SU-DHL-6 (cell line): Measurements from ENCODE around the gene TMEM120B.
A peak's percentile ranks its signal among the peaks of the same experiment; 100 is the strongest.

Experiments
- H2AFZ ChIP-seq: fragments of 200-600 bp; sonication (generic); 2 replicates; pipeline ENCODE4 v1.6.1; 2014; ENCODE audit warnings: low read depth, mild to moderate bottlenecking, moderate library complexity, mixed read lengths, antibody characterized with exemption, low read length; ENCODE audit not compliant: severe bottlenecking
- H3F3A ChIP-seq: fragments of 200-600 bp; shearing (Covaris generic); 2 replicates; pipeline ENCODE4 v1.6.0; 2016; ENCODE audit warnings: antibody characterized with exemption, mild to moderate bottlenecking; ENCODE audit not compliant: insufficient read depth
- H3K27ac ChIP-seq: fragments of 200-600 bp; sonication (generic); 2 replicates; pipeline ENCODE4 v1.5.1; 2016; ENCODE audit warnings: low read depth, mild to moderate bottlenecking, low read length, moderate library complexity, mixed read lengths
- H3K27me3 ChIP-seq: fragments of 200-600 bp; sonication (generic), shearing (Covaris generic); 2 replicates; pipeline ENCODE4 v1.6.0; 2014; ENCODE audit warnings: mild to moderate bottlenecking, low read length
- H3K36me3 ChIP-seq: fragments of 200-600 bp; sonication (generic); 2 replicates; pipeline ENCODE4 v1.6.1; 2014; ENCODE audit warnings: mild to moderate bottlenecking, low read length, mixed read lengths
- H3K4me2 ChIP-seq: fragments of 300-600, 200-600 bp; shearing (Covaris generic), sonication (generic); 2 replicates; pipeline ENCODE4 v1.6.0; 2014; ENCODE audit warnings: low read length, low read depth, mild to moderate bottlenecking; ENCODE audit not compliant: poor library complexity, severe bottlenecking
- H3K4me3 ChIP-seq: fragments of 200-600 bp; sonication (generic); 2 replicates; pipeline ENCODE4 v1.5.1; 2014; ENCODE audit warnings: antibody characterized with exemption, low read length, mild to moderate bottlenecking, mixed read lengths; ENCODE audit not compliant: insufficient read depth, poor library complexity, severe bottlenecking
- H3K79me2 ChIP-seq: fragments of 200-600 bp; sonication (generic); 2 replicates; pipeline ENCODE4 v1.6.1; 2014; ENCODE audit warnings: mild to moderate bottlenecking, low read length, moderate library complexity; ENCODE audit not compliant: insufficient read depth
- H3K9ac ChIP-seq: fragments of 200-600 bp; sonication (generic); 2 replicates; pipeline ENCODE4 v1.7.0; 2014; ENCODE audit warnings: mild to moderate bottlenecking, low read length
- H3K9me2 ChIP-seq: fragments of 200-600 bp; sonication (generic); replicated peaks from 2 replicates; pipeline ENCODE4 v1.6.1; 2014; ENCODE audit warnings: low read length; ENCODE audit not compliant: insufficient read depth
- H3K9me3 ChIP-seq: fragments of 200-600 bp; sonication (generic); 2 replicates; pipeline ENCODE4 v1.6.1; 2014; ENCODE audit warnings: low read length, mixed read lengths; ENCODE audit not compliant: insufficient read depth
- H4K20me1 ChIP-seq: fragments of 200-600 bp; sonication (generic); 2 replicates; pipeline ENCODE4 v1.6.1; 2014; ENCODE audit warnings: low read depth, mild to moderate bottlenecking, antibody characterized with exemption, low read length, moderate library complexity, mixed read lengths
- CTCF ChIP-seq: fragments of 200-600 bp; sonication (generic); IDR thresholded peaks from one replicate; pipeline ENCODE4 v1.5.1; 2017; ENCODE audit warnings: antibody characterized with exemption, mild to moderate bottlenecking, low read length, moderate library complexity; ENCODE audit not compliant: insufficient read depth, poor library complexity, severe bottlenecking
- EZH2phosphoT487 ChIP-seq: fragments of 200-600 bp; sonication (generic), shearing (Covaris generic); conservative IDR thresholded peaks from 2 replicates; pipeline ENCODE4 v1.6.1; 2018; ENCODE audit warnings: mild to moderate bottlenecking, antibody characterized with exemption, low read length, moderate library complexity, mixed read lengths

The TMEM120B gene

DNA sequence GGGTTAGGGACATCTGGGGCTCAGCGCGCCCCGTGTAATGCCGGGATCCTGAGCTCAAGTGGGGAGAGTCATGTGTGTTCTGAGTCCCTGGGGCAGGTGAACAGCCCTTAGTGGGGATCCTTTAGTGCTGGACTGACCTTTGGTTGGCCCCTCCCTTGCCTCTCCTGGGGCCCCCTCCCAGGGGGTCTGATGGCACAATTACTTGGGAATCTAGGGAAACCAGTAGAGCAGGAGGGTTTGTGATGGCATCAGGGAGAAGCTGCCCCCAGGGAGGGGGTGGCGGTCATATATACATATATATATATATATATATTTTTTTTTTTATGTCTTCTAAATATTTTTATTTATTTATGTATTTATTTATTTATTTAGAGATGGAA, 43.0 kb upstream of the TMEM120B start, which contains the start of gene MORN3:
MORN3 (minus strand) TSS at position 134 of the 380 bp plus-strand sequence. CDS start 171 bp downstream, outside the sequence.
- peaks cover 18% of the 10 kb centered on the region for H3F3A ChIP-seq
- H4K20me1 ChIP-seq, result no peaks in the 10 kb centered on the region
- no peak for TF ChIP-seq CTCF
- TF ChIP-seq EZH2phosphoT487, result no peak
- no peak within 1 kb of the TSS for H3K4me3 ChIP-seq
- peaks cover 8% of the 10 kb centered on the region for H3K79me2 ChIP-seq
- no peaks in the 10 kb centered on the region for H3K9me3 ChIP-seq
- H3K9ac ChIP-seq, result no peak within 1 kb of the TSS
- no peaks in the 10 kb centered on the region for H3K36me3 ChIP-seq
- no peak within 1 kb of the TSS for H3K27ac ChIP-seq
- H3K4me2 ChIP-seq, result no peak within 1 kb of the TSS
- no peaks in the 10 kb centered on the region for H3K9me2 ChIP-seq
- H2AFZ ChIP-seq, result no peak within 1 kb of the TSS
- no peaks in the 10 kb centered on the region for H3K27me3 ChIP-seq

DNA sequence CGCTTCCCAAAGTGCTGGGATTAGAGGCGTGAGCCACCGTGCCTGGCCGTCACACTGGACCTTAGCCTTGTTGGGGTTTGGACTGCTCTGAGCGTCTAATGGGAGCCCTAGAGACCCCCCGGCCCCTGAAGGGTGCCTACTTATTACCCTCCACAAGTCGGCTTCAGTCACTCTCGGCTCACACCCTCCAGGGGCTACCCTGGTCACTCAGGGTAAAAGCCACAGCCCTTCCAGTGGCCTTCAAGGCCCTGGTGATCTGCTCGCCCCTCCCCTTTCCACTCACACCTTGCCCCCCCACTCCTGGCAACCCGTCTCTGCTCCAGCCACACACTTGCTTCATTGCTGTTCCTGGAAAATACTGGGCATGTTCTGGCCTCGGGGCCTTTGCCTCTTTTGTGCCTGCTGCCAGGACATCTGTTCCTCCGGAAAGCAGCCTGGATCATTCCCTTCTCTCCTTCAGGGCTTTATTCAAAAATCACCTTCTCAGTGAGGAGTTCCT, 39.5 kb upstream of the TMEM120B start:
- no peaks in the 10 kb centered on the region for H3K36me3 ChIP-seq
- peak overlapping the region; percentile 60 for H3K4me2 ChIP-seq
- H3F3A ChIP-seq, result peaks cover 8% of the 10 kb centered on the region
- peak overlapping the region; percentile 44 for H3K4me3 ChIP-seq
- H3K27me3 ChIP-seq, result no peaks in the 10 kb centered on the region
- H3K9ac ChIP-seq, result peak overlapping the region; percentile 31; the same call in 1 of the 2 replicates
- no peaks in the 10 kb centered on the region for H3K79me2 ChIP-seq
- H3K27ac ChIP-seq, result no peak overlapping the region
- TF ChIP-seq CTCF (no peak), EZH2phosphoT487 (no peak)
- H2AFZ ChIP-seq, result peak overlapping the region; percentile 37
- H3K9me2 ChIP-seq, result no peaks in the 10 kb centered on the region
- no peaks in the 10 kb centered on the region for H3K9me3 ChIP-seq
- H4K20me1 ChIP-seq, result no peaks in the 10 kb centered on the region

DNA sequence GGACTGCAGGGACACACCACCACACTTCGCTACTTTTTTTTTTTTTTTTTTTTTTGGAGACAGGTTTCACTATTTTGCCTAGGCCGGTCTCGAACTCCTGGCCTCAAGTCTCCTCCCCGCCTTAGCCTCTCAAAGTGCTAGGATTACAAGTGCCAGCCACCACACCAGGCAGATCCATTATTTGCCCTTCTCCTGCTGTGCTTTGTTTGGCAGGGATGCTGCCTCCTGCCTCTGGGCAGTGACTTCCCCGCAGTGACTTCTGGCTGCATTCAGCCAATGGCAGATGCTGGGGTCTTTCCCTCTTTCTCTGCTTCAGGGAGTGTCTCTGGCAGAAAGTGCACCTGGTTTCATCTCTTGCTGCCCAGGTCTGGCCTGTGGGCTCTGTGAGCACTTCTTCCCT, 36.4 kb upstream of the TMEM120B start:
- Histone ChIP-seq H3K9me3 (no peaks in the 10 kb centered on the region), H3K4me3 (no peak overlapping the region), H3K4me2 (no peak overlapping the region), H4K20me1 (no peaks in the 10 kb centered on the region), H3K9ac (no peak overlapping the region), H3K79me2 (no peaks in the 10 kb centered on the region), H2AFZ (no peak overlapping the region), H3K36me3 (no peaks in the 10 kb centered on the region), H3K27ac (no peak overlapping the region), H3K9me2 (no peaks in the 10 kb centered on the region), H3F3A (peaks cover 8% of the 10 kb centered on the region), H3K27me3 (no peaks in the 10 kb centered on the region)
- no peak for TF ChIP-seq EZH2phosphoT487
- no peak for TF ChIP-seq CTCF
